WTC11 (cell line): ENCODE results near the gene STARD13. TPM values are rescaled to one million over a fixed set of nuclear protein-coding genes. Genes with fewer than 3 reads are reported as not detected.

Experiments used
- ATAC-seq: fragments of 200-7000 bp; cut with Tn5 transposase; 2 replicates; pipeline ENCODE4 v1.10.0; 2021; ENCODE audit warnings: mild to moderate bottlenecking, moderate library complexity
- CTCF ChIA-PET: fragments of 300-600 bp; sonication (Branson Sonifier 250); formaldehyde crosslinking; loops from one replicate; lab custom pipeline; 2021; ENCODE audit warnings: antibody characterized with exemption; lab: Charles Lee
- POLR2A ChIA-PET: fragments of 350-600 bp; sonication (Branson Sonifier 250); formaldehyde crosslinking; loops from one replicate; lab custom pipeline; 2021; ENCODE audit warnings: antibody characterized with exemption; lab: Charles Lee
- DNase-seq: peaks from one replicate; pipeline ENCODE4 v3.0.0; 2021; ENCODE audit warnings: low spot score
- H3K27ac Mint-ChIP-seq: 2 replicates; pipeline ENCODE4 v1.8.0; 2021; ENCODE audit warnings: mixed read lengths
- H3K27me3 Mint-ChIP-seq: 2 replicates; pipeline ENCODE4 v1.8.0; 2021; ENCODE audit warnings: low read depth, mild to moderate bottlenecking, moderate library complexity, mixed read lengths
- H3K36me3 Mint-ChIP-seq: 2 replicates; pipeline ENCODE4 v1.8.0; 2021; ENCODE audit warnings: mixed read lengths
- H3K4me1 Mint-ChIP-seq: 2 replicates; pipeline ENCODE4 v1.8.0; 2022; ENCODE audit warnings: mixed read lengths
- H3K4me3 Mint-ChIP-seq: 2 replicates; pipeline ENCODE4 v1.8.0; 2021; ENCODE audit warnings: mild to moderate bottlenecking, moderate library complexity, mixed read lengths
- H3K9me3 Mint-ChIP-seq: 2 replicates; pipeline ENCODE4 v1.8.0; 2021; ENCODE audit warnings: mixed read lengths
- ATF3 ChIP-seq: sonication (generic); formaldehyde crosslinking; conservative IDR thresholded peaks from 2 replicates; pipeline ENCODE4 v1.8.1; 2022; ENCODE audit warnings: mild to moderate bottlenecking, missing genetic modification reagents
- CBFB ChIP-seq: sonication (generic); formaldehyde crosslinking; IDR thresholded peaks from 2 replicates; pipeline ENCODE4 v1.8.1; 2022; ENCODE audit warnings: mild to moderate bottlenecking, low read depth, missing genetic modification reagents
- CDX4 ChIP-seq: fragments of 250-450 bp; sonication (Bioruptor Pico); IDR thresholded peaks from 2 replicates; pipeline ENCODE4 v1.9.0; 2021; ENCODE audit warnings: moderate library complexity, mild to moderate bottlenecking, inconsistent platforms, borderline replicate concordance
- CREM ChIP-seq: sonication (generic); formaldehyde crosslinking; IDR thresholded peaks from 2 replicates; pipeline ENCODE4 v1.8.1; 2022; ENCODE audit warnings: mild to moderate bottlenecking, missing genetic modification reagents, moderate library complexity
- ETV6 ChIP-seq: sonication (generic); formaldehyde crosslinking; IDR thresholded peaks from 2 replicates; pipeline ENCODE4 v1.8.1; 2022; ENCODE audit warnings: mild to moderate bottlenecking, missing genetic modification reagents
- FOXJ3 ChIP-seq: sonication (generic); formaldehyde crosslinking; IDR thresholded peaks from 2 replicates; pipeline ENCODE4 v1.9.0; 2021; ENCODE audit warnings: missing genetic modification reagents, mild to moderate bottlenecking, borderline replicate concordance
- FOXP1 ChIP-seq: sonication (generic); formaldehyde crosslinking; IDR thresholded peaks from 2 replicates; pipeline ENCODE4 v1.8.0; 2022; ENCODE audit warnings: missing genetic modification reagents, mild to moderate bottlenecking, moderate library complexity, borderline replicate concordance
- IRF2 ChIP-seq: sonication (generic); formaldehyde crosslinking; IDR thresholded peaks from 2 replicates; pipeline ENCODE4 v1.8.0; 2022; ENCODE audit warnings: low read depth, missing genetic modification reagents, borderline replicate concordance
- JAZF1 ChIP-seq: fragments of 250-450 bp; sonication (Bioruptor Pico); IDR thresholded peaks from 2 replicates; pipeline ENCODE4 v1.9.0; 2021; ENCODE audit warnings: moderate library complexity, mild to moderate bottlenecking, inconsistent platforms
- MAX ChIP-seq: sonication (generic); formaldehyde crosslinking; IDR thresholded peaks from 2 replicates; pipeline ENCODE4 v1.8.0; 2022; ENCODE audit warnings: mild to moderate bottlenecking, missing genetic modification reagents
- MXD4 ChIP-seq: fragments of 250-450 bp; sonication (Bioruptor Pico); IDR thresholded peaks from 2 replicates; pipeline ENCODE4 v1.8.0; 2021; ENCODE audit warnings: mild to moderate bottlenecking, moderate library complexity, borderline replicate concordance
- MYBL2 ChIP-seq: sonication (generic); formaldehyde crosslinking; IDR thresholded peaks from 2 replicates; pipeline ENCODE4 v1.8.1; 2023; ENCODE audit warnings: mild to moderate bottlenecking, moderate library complexity, missing genetic modification reagents
- NR1H2 ChIP-seq: sonication (generic); formaldehyde crosslinking; IDR thresholded peaks from 2 replicates; pipeline ENCODE4 v1.9.0; 2021; ENCODE audit warnings: mild to moderate bottlenecking, moderate library complexity, missing genetic modification reagents
- NR2C2 ChIP-seq: sonication (generic); formaldehyde crosslinking; IDR thresholded peaks from 2 replicates; pipeline ENCODE4 v1.8.0; 2022; ENCODE audit warnings: mild to moderate bottlenecking, missing genetic modification reagents
- SMAD4 ChIP-seq: sonication (generic); formaldehyde crosslinking; IDR thresholded peaks from 2 replicates; pipeline ENCODE4 v1.8.0; 2022; ENCODE audit warnings: mild to moderate bottlenecking, missing genetic modification reagents
- SOX15 ChIP-seq: fragments of 250-450 bp; sonication (Bioruptor Pico); IDR thresholded peaks from 2 replicates; pipeline ENCODE4 v1.9.0; 2021; ENCODE audit warnings: mild to moderate bottlenecking
- SP1 ChIP-seq: sonication (generic); formaldehyde crosslinking; conservative IDR thresholded peaks from 2 replicates; pipeline ENCODE4 v1.8.1; 2022; ENCODE audit warnings: missing genetic modification reagents
- STAT6 ChIP-seq: sonication (generic); formaldehyde crosslinking; conservative IDR thresholded peaks from 2 replicates; pipeline ENCODE4 v1.8.1; 2023; ENCODE audit warnings: mild to moderate bottlenecking, low read depth, missing genetic modification reagents, moderate library complexity
- TEAD1 ChIP-seq: sonication (generic); formaldehyde crosslinking; IDR thresholded peaks from 2 replicates; pipeline ENCODE4 v1.8.0; 2022; ENCODE audit warnings: mild to moderate bottlenecking, missing genetic modification reagents
- ZMAT4 ChIP-seq: fragments of 250-450 bp; sonication (Bioruptor Pico); IDR thresholded peaks from 2 replicates; pipeline ENCODE4 v1.9.0; 2021; ENCODE audit warnings: mild to moderate bottlenecking
- ZNF219 ChIP-seq: sonication (generic); formaldehyde crosslinking; IDR thresholded peaks from 2 replicates; pipeline ENCODE4 v1.8.0; 2023; ENCODE audit warnings: missing genetic modification reagents, mild to moderate bottlenecking, borderline replicate concordance
- ZNF532 ChIP-seq: fragments of 250-450 bp; sonication (Bioruptor Pico); IDR thresholded peaks from 2 replicates; pipeline ENCODE4 v1.9.0; 2021; ENCODE audit warnings: mild to moderate bottlenecking, borderline replicate concordance
- ZNF671 ChIP-seq: fragments of 250-450 bp; sonication (Bioruptor Pico); IDR thresholded peaks from 2 replicates; pipeline ENCODE4 v1.8.0; 2021; ENCODE audit warnings: mild to moderate bottlenecking
- total RNA-seq: library from RNA; stranded (reverse); gene quantifications from 3 replicates; pipeline ENCODE4 v1.2.3, GENCODE V29; 2021

The STARD13 gene
- total RNA-seq, 1 experiment from 2014 or later, result 4.4 TPM

GRCh38 chr13:33270895-33271538, 14.5 kb downstream of the STARD13 start:
- peaks cover 18% of the 10 kb centered on the region for H3K4me1 Mint-ChIP-seq
- no peak overlapping the region for H3K27ac Mint-ChIP-seq
- DNase-seq (no peak), ATAC-seq (no peak)
- TF ChIP-seq ZNF671 (no peak), MXD4 (CRISPR knock-in tag) (no peak), SMAD4 (CRISPR knock-in tag) (no peak), TEAD1 (CRISPR knock-in tag) (no peak), SOX15 (no peak), FOXP1 (CRISPR knock-in tag) (no peak), CDX4 (CRISPR knock-in tag) (no peak), ZNF219 (no peak), ATF3 (CRISPR knock-in tag) (no peak), CREM (CRISPR knock-in tag) (no peak), MAX (no peak)
- no peaks in the 10 kb centered on the region for H3K36me3 Mint-ChIP-seq
- ChIA-PET POLR2A (no interaction called here), CTCF (no interaction called here)
- H3K27me3 Mint-ChIP-seq, result no peaks in the 10 kb centered on the region
- H3K4me3 Mint-ChIP-seq, result no peak overlapping the region
- H3K9me3 Mint-ChIP-seq, result peaks cover 5% of the 10 kb centered on the region; the same call in 1 of the 2 replicates

GRCh38 chr13:33265607-33266006, 19.9 kb downstream of the STARD13 start:
- H3K27me3 Mint-ChIP-seq, result no peaks in the 10 kb centered on the region

More at GRCh38 chr13:33265607-33266006, 19.9 kb downstream of the STARD13 start:
- ATAC-seq, result no peak
- H3K4me1 Mint-ChIP-seq, result peaks cover 42% of the 10 kb centered on the region
- no peak overlapping the region for H3K27ac Mint-ChIP-seq
- H3K4me3 Mint-ChIP-seq, result no peak overlapping the region
- H3K36me3 Mint-ChIP-seq, result no peaks in the 10 kb centered on the region
- no peak for TF ChIP-seq FOXJ3
- no peak for TF ChIP-seq IRF2 (CRISPR knock-in tag)
- no peak for TF ChIP-seq ATF3 (CRISPR knock-in tag)
- no peak for TF ChIP-seq STAT6 (CRISPR knock-in tag)
- TF ChIP-seq NR2C2 (CRISPR knock-in tag), result no peak
- no peak for TF ChIP-seq ZNF532 (CRISPR knock-in tag)
- no peak for TF ChIP-seq NR1H2 (CRISPR knock-in tag)
- no peak for TF ChIP-seq JAZF1
- no peak for TF ChIP-seq CBFB
- TF ChIP-seq ETV6 (CRISPR knock-in tag), result no peak
- no peak for TF ChIP-seq SP1 (CRISPR knock-in tag)
- no peak for TF ChIP-seq ZMAT4 (CRISPR knock-in tag)
- no peak for TF ChIP-seq MYBL2 (CRISPR knock-in tag)
- POLR2A ChIA-PET, result no interaction called here
- H3K9me3 Mint-ChIP-seq, result no peaks in the 10 kb centered on the region
- CTCF ChIA-PET, result no interaction called here
- no peak for DNase-seq
